ENCODE measurements around the gene BNC2.
"Not testable (repeated sequence)": the region's sequence is repeated elsewhere in the genome, so short reads cannot be mapped to it uniquely, and the experiment has no call there.

DNA sequence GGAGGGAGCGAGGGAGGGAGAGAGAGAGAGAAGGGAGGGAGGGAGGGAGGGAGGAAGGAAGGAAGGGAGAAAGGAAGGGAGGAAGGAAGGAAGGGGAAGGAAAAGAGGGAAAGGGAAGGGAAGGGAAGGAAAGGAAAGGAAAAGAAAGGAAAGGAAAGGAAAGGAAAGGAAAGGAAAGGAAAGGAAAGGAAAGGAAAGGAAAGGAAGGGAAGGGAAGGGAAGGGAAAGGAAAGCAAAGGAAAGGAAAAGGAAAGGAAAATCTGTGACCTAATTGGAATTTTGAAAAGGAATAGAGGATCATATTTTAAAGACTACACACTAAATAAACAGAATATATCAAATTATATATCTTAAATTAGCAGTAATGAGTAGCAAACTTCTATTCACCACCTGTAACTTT is 330.8 kb downstream of the BNC2 start:
- TF ChIP-seq, protein P1, sequence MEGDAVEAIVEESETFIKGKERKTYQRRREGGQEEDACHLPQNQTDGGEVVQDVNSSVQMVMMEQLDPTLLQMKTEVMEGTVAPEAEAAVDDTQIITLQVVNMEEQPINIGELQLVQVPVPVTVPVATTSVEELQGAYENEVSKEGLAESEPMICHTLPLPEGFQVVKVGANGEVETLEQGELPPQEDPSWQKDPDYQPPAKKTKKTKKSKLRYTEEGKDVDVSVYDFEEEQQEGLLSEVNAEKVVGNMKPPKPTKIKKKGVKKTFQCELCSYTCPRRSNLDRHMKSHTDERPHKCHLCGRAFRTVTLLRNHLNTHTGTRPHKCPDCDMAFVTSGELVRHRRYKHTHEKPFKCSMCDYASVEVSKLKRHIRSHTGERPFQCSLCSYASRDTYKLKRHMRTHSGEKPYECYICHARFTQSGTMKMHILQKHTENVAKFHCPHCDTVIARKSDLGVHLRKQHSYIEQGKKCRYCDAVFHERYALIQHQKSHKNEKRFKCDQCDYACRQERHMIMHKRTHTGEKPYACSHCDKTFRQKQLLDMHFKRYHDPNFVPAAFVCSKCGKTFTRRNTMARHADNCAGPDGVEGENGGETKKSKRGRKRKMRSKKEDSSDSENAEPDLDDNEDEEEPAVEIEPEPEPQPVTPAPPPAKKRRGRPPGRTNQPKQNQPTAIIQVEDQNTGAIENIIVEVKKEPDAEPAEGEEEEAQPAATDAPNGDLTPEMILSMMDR (IDR thresholded peaks at IDR 0.05) = not testable (repeated sequence)
- TF ChIP-seq EZH2, EZH2phosphoT487 (IDR thresholded peaks at IDR 0.05): not testable (repeated sequence)
